Mesothelial cell of epicardium (in vitro differentiated cells): Measurements from ENCODE around the gene DYSF. TPM values are rescaled to one million over a fixed set of nuclear protein-coding genes. Genes with fewer than 3 reads are reported as not detected.

ENCODE experiments used
- DNase-seq, 2 experiments: peaks; one replicate each; pipeline ENCODE4 v3.0.0; 2021; ENCODE audit warnings: low spot score in 2 of 2; ENCODE audit not compliant: unreplicated experiment in 2 of 2
- H3K27ac Mint-ChIP-seq: 2 replicates; pipeline ENCODE4 v1.8.0; 2021; ENCODE audit warnings: mixed read lengths
- H3K27me3 Mint-ChIP-seq: 2 replicates; pipeline ENCODE4 v1.8.0; 2021; ENCODE audit warnings: low read depth, mixed read lengths
- H3K36me3 Mint-ChIP-seq: 2 replicates; pipeline ENCODE4 v1.8.0; 2021; ENCODE audit warnings: mixed read lengths
- H3K4me1 Mint-ChIP-seq: 2 replicates; pipeline ENCODE4 v1.8.0; 2021; ENCODE audit warnings: mixed read lengths
- H3K4me3 Mint-ChIP-seq: 2 replicates; pipeline ENCODE4 v1.8.0; 2021; ENCODE audit warnings: mild to moderate bottlenecking, moderate library complexity, mixed read lengths
- H3K9me3 Mint-ChIP-seq: 2 replicates; pipeline ENCODE4 v1.8.0; 2021; ENCODE audit warnings: mixed read lengths
- total RNA-seq: library from RNA; stranded (reverse); gene quantifications from 3 replicates; pipeline ENCODE4 v1.2.1, GENCODE V29; 2021
- TF ChIP-seq, protein P1 (sequence below): fragments of 200-600 bp; sonication (generic); IDR thresholded peaks from one replicate; pipeline ENCODE4 v1.5.0; 2021; ENCODE audit warnings: antibody characterized with exemption; ENCODE audit not compliant: unreplicated experiment

DYSF gene
- total RNA-seq, 1 donor from 2014 or later = 0.96 TPM

- peaks cover 18% of the 10 kb centered on the region for H3K4me1 Mint-ChIP-seq
- no peaks in the 10 kb centered on the region for H3K36me3 Mint-ChIP-seq
- H3K27me3 Mint-ChIP-seq = peaks cover 2% of the 10 kb centered on the region
- H3K4me3 Mint-ChIP-seq = no peak overlapping the region
- TF ChIP-seq, protein P1, sequence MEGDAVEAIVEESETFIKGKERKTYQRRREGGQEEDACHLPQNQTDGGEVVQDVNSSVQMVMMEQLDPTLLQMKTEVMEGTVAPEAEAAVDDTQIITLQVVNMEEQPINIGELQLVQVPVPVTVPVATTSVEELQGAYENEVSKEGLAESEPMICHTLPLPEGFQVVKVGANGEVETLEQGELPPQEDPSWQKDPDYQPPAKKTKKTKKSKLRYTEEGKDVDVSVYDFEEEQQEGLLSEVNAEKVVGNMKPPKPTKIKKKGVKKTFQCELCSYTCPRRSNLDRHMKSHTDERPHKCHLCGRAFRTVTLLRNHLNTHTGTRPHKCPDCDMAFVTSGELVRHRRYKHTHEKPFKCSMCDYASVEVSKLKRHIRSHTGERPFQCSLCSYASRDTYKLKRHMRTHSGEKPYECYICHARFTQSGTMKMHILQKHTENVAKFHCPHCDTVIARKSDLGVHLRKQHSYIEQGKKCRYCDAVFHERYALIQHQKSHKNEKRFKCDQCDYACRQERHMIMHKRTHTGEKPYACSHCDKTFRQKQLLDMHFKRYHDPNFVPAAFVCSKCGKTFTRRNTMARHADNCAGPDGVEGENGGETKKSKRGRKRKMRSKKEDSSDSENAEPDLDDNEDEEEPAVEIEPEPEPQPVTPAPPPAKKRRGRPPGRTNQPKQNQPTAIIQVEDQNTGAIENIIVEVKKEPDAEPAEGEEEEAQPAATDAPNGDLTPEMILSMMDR = peak; percentile 22
- no peak for DNase-seq
- no peak overlapping the region for H3K27ac Mint-ChIP-seq
- no peaks in the 10 kb centered on the region for H3K9me3 Mint-ChIP-seq
Measured at GRCh38 chr2:71609958-71610357, 156.6 kb downstream of the DYSF start.

- DNase-seq = peak in 1 of 2 experiments; percentile 20
- no peaks in the 10 kb centered on the region for H3K36me3 Mint-ChIP-seq
- H3K9me3 Mint-ChIP-seq = no peaks in the 10 kb centered on the region
- peaks cover 16% of the 10 kb centered on the region for H3K4me1 Mint-ChIP-seq
- TF ChIP-seq, protein P1 = no peak
- H3K27me3 Mint-ChIP-seq = peaks cover 2% of the 10 kb centered on the region
- H3K4me3 Mint-ChIP-seq = no peak overlapping the region
- H3K27ac Mint-ChIP-seq = no peak overlapping the region
Measured at GRCh38 chr2:71610671-71611070, 157.3 kb downstream of the DYSF start.

DNA sequence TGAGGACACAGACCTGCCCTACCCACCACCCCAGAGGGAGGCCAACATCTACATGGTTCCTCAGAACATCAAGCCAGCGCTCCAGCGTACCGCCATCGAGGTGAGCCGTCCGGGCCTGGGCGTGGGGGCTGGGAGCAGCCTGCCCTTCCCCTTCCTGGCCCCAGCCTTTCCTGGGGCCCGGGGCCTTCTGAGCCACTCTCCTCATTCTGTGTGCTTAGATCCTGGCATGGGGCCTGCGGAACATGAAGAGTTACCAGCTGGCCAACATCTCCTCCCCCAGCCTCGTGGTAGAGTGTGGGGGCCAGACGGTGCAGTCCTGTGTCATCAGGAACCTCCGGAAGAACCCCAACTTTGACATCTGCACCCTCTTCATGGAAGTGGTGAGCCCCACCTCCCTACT lies 157.9 kb downstream of the DYSF start:
- Mint-ChIP-seq H3K36me3 (no peaks in the 10 kb centered on the region), H3K4me1 (peaks cover 16% of the 10 kb centered on the region), H3K27me3 (peaks cover 2% of the 10 kb centered on the region), H3K4me3 (no peak overlapping the region), H3K9me3 (no peaks in the 10 kb centered on the region), H3K27ac (no peak overlapping the region)
- DNase-seq = peak in 1 of 2 experiments; percentile 25
- TF ChIP-seq, protein P1 = no peak

- Mint-ChIP-seq H3K27ac (no peak overlapping the region), H3K4me1 (peaks cover 16% of the 10 kb centered on the region), H3K36me3 (no peaks in the 10 kb centered on the region), H3K9me3 (no peaks in the 10 kb centered on the region), H3K27me3 (peaks cover 2% of the 10 kb centered on the region), H3K4me3 (no peak overlapping the region)
- TF ChIP-seq, protein P1 = no peak
- peak; percentile 10 to 34 for DNase-seq
Measured at GRCh38 chr2:71611781-71612527, 158.6 kb downstream of the DYSF start.

- Mint-ChIP-seq H3K27me3 (no peaks in the 10 kb centered on the region), H3K9me3 (no peaks in the 10 kb centered on the region), H3K4me1 (peaks cover 16% of the 10 kb centered on the region), H3K36me3 (no peaks in the 10 kb centered on the region), H3K27ac (no peak overlapping the region), H3K4me3 (no peak overlapping the region)
- TF ChIP-seq, protein P1 = no peak
- DNase-seq = peak; percentile 10 to 36
Measured at GRCh38 chr2:71612581-71613402, 159.4 kb downstream of the DYSF start.
